NCI-H2196 (cell line): ENCODE measurements around the gene CTNNA3.

Experiments
- DNase-seq: peaks from one replicate; lab custom pipeline; 2025; ENCODE audit not compliant: unreplicated experiment; lab: John Stamatoyannopoulos, UW

The CTNNA3 gene

DNA sequence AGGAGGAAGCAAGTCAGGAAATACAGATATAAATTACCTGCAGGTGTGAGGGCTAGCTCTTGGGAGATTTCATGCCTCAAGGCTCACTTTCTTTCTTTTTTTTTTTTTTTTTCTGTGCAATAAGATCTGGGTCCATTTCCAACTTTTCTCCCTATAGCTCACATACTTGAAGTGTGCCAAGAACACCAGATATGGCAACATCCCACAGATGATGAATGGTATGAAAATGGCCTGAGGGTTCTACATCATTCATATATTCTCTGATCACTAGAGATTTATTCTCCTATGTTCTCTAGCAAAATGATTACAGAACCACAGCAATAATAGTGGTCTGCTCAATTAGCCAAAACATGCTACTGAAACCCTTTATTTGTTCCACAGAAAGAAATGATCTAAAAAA is 653.0 kb downstream of the CTNNA3 start:
- DNase-seq = no peak

DNA sequence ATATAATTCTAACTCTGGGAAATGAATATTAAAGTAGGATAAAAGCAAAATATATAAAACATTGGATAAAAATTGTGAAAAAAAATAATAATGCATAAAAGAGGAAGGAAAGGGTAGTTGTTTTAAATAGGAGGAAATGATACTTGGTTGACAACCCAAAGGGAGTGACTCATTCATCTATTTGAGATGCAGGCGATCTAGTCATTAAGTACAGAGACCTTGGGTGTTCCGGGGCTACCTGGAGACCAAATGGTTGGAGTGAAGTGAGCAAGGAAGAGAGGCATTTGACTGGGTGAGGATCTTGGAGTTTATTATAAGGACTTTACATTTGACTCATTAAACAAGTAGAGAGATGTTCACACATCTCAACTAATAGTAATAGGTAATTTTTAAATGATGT is 659.2 kb downstream of the CTNNA3 start:
- no peak for DNase-seq

DNA sequence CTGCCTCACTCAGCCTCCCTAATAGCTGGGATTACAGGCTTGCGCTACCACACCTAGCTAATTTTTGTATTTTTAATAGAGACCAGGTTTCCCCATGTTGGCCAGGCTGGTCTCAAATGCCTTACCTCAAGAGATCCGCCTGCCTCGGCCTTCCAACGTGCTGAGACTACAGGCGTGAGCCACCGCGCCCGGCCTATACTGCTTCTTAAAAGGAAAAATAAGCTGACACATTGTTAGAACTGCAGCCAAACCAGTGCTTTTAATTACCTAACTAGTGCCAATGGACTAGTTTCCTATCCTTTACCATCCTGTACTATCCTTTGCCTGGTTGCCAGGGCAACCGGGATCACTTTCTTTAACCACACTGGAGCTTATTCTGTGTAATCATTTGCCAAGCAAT is 662.1 kb downstream of the CTNNA3 start:
- no peak for DNase-seq

DNA sequence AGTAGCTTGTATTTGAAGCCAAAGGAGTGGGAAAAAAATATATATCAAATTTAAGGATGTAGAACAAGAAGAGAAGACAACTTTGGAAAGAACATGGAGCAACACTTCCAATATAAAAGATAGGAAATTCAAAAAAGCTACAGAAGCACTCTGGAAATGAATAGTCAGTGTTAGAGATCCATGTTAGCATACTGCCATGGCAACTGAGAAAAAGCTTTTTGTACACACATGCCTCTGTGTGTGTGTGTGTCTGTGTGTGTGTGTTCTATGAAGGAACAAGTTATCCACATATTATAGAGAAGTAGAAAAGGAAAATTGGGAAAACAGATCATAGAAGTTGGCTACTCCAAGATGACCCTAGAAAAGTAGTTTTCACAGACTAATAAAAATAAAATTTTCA is 673.9 kb downstream of the CTNNA3 start:
- DNase-seq = no peak

DNA sequence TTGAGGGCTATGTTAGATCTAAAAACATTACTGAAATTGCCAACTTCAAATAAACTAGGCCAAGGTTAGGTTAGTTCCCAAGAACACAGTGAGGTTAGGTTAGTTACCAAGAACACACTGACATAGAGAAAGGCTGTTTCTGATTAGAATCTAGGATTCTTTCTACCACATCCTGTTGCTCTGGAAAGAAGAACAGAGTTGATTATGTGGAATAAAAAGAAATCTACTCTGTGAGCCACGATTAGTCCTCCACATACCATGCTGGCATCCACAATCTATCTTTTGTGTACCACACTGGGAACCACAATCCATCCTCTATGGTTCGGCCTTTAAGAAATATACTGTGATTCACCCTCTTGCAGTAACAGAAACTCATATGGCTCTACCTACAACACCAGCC is 678.8 kb downstream of the CTNNA3 start:
- DNase-seq = no peak

DNA sequence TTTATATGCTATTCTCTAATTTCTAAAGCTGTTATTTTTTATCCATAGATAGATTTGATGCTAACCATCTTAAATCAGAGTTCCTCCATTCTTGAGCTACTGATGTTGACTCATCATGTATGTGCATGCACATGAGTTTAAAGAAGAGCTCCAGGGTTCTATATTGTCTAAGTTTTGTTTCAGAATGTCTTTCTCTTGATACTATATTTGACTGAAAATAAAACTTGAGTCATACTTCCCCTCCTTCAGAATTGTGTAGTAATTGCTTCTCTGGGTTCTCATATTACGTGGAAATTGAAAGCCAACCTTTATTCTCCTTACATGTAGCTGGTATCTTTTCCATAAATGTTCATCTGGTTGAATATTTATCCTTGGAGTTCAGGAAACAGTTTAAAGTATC is 680.8 kb downstream of the CTNNA3 start:
- no peak for DNase-seq

DNA sequence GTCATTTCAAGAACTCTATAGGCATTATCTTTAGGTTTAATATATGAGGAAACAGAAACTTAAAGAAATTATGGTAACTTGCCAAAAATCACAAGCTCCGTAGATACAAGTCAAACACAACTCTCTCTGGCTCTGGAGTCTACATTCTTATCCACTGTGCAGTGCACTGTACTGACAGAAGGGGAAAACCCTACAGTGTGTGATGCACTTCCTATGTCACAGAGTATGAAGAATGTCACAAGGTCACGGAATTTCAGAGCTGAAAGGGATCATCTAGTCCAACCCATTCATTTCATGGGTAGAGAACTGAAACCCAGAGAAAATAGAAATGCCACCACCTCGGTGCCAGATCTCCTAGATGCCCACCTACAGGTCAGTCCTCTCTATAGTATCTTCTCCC is 684.0 kb downstream of the CTNNA3 start:
- no peak for DNase-seq

DNA sequence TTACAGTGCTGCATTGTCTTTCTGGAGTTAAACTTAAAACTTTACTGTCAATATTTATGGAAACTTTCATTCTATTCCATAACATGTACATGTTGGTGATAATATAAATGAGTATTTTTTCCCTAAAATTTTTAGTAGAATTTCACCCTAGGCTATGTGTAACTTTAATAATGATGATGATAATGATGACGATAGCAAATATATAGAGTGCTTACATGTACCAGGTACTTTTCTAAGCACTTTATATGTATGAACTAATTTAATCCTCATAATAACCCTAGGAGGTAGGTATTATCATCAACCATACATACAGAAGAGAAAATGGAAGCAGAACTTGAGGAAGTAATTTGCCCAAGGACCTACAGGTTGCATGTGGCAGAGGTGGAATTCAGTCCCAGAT is 684.5 kb downstream of the CTNNA3 start:
- DNase-seq = no peak

DNA sequence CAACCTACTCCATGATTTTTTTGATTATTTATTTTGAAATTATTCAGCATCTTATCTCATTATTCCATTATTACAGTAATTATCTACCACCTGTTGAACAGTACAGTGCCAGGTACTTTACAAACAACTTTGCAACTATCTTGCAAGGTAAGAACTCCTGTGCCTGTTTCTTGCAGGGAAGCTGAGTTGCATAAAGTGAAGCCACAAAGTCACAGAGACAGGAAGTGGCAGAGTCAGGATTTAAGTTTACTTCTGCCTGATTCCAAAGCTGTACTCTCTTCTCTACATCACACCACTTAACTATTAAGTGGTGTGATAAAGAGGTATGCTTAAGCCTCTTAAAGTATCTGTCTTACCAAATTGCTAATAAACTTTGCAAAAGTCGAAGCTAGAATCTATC is 690.0 kb downstream of the CTNNA3 start:
- no peak for DNase-seq

DNA sequence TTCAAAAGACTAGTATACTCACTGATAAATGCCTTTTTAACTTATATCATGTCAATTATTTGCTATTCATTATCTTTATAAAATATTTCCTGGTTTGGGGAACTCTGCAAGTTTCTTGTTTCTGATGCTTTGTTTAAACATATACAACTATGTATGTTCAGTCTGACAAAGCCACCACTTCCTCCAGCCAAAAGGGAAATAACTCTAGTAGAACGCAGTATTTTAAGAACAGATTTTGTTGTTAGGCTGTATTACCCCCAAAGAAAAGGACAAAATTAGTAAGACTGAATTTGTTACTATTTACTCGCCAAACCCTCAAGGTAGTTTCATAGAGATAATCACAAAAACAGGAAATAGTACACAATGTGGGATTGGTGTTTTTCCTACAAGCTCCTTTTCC is 691.3 kb downstream of the CTNNA3 start:
- DNase-seq = no peak

DNA sequence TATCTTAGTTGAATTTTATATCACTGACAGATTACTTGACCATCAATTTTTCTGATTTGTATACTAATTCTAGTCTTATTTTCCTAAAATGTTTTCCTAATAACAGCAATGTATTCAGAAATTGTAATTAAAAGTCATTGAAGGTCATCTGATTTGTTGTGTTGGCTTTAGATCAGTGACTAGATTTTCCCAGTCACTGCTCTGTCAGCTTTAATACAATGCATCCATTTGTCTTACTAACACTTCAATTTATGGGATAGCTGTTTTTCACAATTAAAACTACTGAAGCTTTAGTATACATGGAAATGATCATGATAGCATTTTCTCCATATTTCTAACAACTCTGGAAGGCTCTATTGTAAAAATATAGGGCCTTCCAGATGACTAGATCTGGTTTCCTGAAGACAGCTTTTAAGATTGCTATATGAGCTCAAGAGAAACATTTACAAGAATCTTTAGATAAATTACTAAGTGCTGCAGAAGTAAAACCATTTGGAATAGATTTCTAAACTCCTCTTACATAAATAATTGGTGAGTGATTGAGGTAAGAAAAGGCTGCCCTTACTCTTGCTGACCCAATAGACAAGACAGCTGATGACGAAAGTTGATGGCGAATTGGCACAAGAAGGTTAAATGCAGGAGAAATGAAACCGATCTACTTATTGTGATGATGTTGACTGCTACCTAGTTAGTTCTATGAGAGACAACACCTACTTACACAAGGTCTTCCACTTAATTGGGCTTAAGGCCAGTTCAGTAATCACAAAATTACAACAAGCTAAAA is 696.0 kb downstream of the CTNNA3 start:
- no peak for DNase-seq

DNA sequence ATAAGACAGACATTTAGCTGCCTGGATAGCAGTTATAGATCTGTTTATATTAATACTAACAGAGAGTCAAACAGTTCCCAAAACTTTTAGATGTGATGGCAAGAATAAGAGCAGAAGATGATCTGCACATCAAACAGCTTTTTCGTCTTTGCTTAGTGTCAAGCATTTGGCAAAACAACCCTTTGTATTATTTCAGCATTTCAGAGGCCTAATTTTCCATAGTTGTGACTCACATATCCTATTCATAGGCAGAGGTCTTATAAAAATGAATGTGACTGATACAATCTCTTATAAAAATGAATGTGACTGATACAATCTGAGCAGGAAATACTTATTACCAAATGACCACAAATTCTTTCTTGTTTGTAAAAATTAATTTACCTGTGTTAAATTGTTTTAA is 699.0 kb downstream of the CTNNA3 start:
- no peak for DNase-seq

DNA sequence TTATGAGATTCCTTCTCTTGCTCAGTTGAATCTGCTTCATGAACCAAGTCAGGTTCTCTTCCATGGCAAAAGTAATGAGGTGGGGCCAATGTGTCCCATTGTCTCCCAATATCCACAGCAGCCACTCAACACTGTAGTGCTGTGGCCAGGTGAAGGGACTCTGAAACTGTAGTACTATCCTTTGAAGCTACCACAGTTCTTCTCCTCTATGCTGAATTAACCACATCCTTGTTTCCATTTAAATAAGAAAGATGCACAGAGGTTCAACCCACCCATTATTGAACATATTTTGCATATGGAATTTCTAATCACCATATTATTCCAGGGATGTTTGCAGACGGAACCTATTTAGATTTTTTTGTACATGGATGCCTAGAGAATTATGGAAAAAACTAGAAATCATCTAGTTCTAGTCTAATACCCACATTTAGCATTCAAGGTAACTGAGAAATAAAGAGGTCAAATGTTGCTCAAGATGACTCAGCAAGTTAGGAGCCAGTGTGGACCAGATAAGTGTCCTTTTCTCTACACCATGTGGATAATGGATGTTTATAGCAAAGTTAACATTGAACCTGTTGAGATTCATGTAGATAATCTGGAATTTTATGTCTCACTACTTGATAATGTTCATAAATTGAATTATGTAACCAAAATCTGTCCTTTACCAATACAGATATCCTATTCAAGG is 705.7 kb downstream of the CTNNA3 start:
- DNase-seq = no peak

DNA sequence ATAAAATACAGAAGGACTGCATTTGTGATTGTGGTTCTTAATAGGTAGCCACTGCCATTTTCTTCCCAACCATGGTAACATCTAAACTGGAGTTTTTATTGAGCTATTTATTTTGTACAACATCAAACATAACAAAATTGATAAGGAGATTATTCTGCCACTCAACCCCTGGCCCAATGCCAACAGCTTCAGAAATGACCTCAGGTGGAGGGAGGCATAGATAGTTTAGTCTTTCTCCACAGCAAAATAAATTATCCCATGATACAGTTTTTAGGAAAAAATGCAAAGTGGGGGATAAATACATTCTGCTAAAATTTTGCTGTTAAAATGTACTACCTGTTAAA is 712.5 kb downstream of the CTNNA3 start:
- DNase-seq = no peak

DNA sequence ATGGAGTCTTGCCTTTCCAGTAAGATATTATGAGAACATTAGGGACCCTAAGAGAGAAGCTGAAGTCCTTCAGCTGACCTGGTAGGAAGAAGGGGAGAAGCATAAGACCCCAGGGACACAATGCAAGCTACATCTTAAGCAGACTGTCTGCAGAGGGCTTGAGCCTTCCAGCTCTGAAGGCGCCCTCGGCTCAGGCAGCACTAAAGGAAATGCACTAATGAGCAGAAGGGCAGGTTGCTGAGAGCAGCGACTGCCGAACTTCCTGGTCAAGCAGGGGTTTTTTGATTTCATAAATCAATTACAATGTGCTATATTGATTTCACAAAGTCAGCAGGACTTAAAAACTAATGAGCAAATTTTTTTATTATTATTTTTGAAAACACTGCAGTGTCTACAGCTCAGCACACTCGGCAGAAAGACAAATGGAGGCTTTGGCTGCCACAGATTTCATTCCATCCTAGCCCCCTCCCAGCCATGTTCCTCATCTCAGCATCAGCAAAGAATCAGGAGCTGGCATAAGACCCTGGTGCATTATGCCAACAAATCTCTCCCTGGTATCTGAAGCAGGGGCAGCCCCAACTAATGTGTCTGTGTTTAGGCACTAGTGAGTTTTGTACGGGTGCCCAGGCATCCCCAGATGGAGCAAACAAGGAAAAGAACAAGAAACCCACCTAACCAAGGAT is 713.1 kb downstream of the CTNNA3 start:
- DNase-seq = no peak

DNA sequence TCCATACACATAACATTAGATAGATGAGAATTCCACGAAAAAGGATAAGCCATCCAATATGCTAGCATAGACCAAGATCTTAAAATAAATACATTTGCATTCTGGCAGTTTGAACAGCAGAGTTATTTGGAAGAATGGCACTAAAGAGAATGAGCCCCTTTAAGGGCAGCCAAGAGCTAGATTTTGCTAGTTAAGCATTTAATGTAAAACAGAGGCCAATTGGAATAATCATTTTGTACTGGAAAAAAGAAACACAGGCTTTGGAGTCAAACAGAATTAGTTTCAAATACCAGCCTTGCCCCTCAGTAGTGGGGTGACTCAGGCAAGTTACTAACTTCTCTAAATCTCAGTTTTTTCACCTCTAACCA is 714.0 kb downstream of the CTNNA3 start:
- DNase-seq = no peak

DNA sequence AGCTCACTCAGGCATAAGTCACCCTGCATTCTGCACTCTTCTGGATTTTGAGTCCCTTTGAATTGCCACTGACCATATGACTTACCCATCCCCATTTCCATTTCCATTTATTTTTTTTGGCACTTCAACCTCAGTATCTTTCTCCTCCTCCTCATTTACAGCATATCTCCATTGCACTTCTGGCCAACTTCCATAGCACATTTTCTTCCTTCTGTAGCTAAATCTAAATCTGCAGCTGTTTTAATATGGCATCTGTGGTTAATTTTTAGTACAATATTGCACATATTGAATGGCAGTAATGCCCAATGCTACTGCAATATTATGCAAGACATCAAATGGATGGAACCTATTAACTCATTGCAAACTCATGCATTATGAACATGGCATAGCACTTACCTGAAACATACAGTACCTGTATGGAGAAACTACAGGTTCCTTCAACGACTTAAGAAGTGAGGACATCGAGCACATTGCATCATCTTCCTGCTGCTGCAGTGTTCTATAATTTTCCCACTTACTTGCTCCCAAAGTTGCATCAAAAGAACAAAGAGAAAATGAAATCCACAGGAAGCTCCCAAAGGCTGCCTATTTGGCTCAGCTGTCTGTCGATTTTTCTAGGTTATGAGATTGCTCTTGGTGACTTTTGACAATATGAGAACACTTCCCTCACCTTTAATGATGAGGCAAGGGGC is 714.5 kb downstream of the CTNNA3 start:
- DNase-seq = no peak

DNA sequence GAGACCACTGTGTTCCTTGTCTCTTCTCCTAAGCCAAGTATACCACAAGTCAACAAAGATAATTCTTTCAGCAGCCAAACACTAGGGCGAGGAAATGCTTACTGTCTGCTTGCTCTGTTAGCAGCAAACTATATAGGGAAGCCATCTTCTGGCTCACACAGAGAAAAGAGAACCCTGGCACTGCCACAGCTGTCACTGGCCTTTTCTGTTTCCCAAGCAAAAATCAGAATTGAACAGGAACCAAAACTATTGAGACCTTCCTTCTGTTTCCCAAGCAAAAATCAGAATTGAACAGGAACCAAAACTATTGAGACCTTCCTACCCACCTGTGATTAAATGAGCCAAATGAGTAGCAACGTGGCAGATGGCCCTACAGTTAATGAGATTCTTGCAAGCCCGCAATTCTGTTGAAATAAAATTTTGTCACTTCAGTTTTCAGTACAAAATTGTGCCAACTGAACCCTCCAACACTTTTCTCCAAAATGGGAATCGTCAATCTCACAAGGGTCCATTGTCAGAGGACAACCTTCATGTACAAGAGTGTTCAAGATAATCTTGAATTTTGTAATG is 715.7 kb downstream of the CTNNA3 start:
- DNase-seq = no peak

DNA sequence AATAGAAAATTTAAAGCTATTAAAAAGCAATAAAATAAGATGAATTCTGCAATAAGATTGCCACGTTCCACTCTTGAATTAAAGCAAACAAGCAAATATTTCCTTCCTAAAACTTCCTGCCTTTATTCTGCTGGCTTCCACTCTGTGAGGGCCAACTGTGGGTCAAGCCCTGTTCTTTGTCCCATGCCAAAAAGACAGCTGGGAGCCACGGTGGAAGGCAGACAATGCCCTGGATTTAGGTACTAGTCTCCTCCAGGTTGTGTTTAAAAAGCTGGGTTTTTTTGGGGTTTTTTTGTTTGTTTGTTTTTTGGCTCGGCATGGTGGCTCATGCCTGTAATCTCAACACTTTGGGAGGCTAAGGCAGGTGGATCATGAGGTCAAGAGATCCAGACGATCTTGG is 731.0 kb downstream of the CTNNA3 start:
- no peak for DNase-seq

DNA sequence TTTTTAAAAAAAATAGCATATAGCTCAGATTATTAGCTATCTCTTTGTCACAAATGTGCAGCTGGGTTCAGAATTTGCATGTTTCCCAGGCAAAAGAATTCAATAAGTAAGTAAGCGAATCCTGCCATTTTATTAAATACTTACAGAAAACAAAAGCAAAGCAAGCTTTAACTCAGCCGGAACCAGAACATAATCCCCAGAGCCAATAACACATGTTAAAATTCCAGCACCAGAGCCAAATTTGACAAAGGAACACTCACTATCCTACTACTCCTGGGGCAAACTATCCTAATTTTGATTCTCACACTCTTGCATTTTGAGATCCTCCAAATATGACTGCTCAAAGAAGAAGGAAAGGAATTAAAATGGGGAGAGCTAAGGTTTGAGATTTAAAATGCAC is 737.5 kb downstream of the CTNNA3 start:
- DNase-seq = no peak

DNA sequence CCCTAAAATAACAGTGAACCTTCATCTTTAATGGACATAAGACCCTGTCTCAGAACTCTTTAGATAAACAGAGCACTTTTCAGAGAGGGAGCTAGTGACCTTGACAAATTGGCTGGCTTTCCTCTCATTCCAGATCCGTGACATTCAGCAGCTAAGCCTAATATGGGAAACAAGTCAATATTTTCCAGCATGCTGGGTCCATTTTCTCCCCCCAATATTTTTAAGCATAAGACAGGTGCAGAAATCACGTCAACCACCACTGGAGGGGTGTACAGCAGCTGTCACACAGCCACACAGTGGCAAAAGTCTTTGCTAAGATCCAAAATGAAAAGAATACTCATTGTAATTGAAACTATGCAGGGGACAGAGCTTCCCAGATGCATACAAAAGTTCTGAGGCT is 744.1 kb downstream of the CTNNA3 start:
- no peak for DNase-seq

DNA sequence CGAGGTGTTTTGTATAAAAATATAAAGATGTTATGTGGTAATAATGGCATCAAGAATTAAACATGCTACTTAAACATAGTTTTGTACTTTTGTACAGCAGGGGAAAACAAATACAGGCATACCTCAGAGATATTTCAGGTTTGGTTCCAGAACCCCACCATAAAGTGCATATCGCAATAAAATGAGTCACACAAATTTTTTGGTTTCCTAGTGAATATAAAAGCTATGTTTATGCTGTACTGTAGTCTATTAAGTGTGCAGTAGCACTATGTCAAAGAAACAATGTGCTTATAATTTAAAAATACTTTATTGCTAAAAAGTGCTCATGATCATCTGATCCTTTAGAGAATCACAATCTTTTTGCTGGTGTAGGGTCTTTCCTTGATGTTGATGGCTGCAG is 752.4 kb downstream of the CTNNA3 start:
- no peak for DNase-seq
